HG03575 (cell line): ENCODE measurements around the gene CYBA.

ENCODE experiments used
- ATAC-seq: cut with Tn5 transposase; IDR thresholded peaks from one replicate; pipeline ENCODE4 v1.9.1; 2021; ENCODE audit not compliant: unreplicated experiment, insufficient number of reproducible peaks, low FRiP score; ENCODE audit errors: extremely low read depth

CYBA gene

DNA sequence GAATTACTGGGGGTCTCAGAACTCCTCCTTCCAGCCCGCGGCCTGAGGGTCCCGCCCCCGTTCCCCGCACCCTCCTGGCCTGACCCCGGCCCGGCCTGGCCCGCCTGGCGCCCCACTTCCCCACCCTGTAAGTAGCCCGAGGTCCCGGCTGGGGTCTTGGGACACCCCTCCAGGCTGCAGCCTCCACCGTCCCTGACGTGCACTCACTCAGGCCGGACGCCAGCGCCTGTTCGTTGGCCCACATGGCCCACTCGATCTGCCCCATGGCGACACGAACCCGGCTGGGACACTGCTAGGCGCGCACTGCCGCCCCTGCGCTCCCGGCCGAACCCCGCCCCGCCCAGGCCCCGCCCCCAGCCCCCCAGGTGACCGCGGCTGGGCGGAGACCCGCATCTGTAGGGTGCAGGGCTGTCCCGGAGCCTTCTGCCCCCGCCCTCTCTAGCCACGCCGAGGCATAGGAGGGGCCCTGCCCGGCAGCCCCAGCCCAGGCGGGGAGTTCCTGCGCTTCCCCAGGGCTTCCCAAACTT, at the start of gene CYBA:
TSS of gene CYBA (minus strand) at position 305 of the 527 bp plus-strand sequence. CDS start at position 265, 40 bp downstream.
- peak; percentile 28 for ATAC-seq

DNA sequence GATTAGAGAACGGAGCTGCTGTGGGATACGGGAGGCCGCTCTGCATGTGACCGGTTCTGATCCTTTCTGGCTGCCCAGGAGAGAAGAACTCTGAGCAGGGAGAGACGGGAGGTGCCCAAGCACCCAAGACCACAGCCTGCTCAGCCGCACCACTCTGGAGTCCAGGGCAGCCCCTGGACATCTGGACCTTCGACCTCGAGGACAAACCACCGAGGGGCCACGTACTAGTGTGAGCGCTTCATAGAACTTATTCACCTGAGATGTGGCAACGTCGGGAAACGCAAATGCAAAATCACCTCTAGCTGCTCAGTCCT, 49.4 kb upstream of the CYBA start:
- no peak for ATAC-seq

- ATAC-seq, result no peak
Observed at GRCh38 chr16:88699180-88699579, 48.3 kb upstream of the CYBA start.

- no peak for ATAC-seq
Observed at GRCh38 chr16:88698646-88699045, 47.8 kb upstream of the CYBA start.

DNA sequence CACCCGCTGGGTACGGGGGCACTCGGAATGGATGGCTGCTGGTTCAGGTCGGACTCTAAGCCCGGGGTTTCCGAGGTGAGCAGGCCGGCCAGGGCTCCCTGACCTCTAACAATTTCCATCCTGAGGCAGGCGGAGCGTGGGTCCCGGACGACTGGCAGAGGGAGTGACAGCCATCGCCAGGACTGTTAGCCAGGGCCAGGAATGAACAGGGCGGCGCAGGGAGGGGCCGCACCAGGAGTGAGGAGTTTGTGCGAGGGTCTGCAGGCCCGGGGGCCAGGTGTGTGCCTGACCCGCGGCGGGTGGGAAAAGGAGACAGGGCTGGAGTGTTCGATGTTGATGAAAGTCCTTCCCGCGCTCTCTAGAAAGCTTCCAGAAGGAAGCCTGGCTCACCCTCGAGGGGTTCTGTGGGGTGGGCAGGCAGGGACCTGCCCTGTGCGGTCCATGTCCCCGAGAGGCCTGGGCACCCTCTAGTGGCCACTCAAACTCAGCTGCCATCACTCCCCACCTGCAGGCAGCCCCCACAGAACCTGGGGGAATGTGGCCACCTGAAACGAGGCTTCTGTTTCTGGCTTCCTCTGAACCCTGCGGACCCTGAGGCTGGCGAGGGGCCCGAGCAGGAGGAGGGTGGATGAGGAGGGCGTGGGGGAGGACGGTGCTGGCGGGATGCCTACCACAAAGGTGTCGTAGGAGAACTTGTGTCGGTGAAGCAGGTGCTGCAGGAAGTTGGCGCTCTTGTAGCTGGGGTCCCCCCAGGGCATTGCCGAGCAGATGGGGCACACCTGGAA, 47.2 kb upstream of the CYBA start:
- ATAC-seq, result no peak

DNA sequence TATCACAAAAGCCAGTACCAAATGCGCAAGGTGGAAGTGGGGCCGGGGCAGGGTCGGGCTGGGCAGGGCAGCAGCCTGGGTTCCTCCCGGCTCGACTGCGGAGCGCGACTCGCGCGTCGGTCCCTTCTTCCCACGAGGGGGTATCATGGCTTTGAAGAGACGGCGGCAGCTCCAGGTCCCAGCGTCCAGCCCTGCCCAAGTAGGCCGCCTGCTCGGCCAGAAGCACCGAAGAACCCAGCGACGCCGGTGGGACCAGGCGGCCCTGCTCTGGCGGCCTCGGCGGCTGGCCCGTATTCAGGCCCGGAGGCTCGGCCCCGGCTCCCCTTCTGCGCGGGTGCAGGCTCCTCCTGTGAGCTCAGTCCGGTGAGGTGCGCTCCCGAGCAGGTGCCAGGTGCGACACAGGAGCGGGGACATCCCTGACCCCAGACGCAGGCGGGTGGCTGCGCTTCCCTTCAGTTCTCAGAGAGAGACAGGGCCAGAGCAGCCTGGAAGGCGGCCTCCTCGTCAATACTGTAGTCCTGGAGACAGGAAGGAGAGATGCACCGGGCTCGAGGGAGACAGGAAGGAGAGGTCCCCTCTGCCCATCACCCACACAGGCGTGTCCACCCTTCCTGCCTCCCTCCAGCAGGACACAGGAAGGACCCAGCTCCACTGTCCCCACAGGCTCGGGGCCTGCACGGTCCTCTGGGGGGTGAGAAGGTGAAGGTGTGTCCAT, 46.4 kb upstream of the CYBA start:
- no peak for ATAC-seq

- ATAC-seq, result no peak
Observed at GRCh38 chr16:88696441-88696840, 45.6 kb upstream of the CYBA start.

DNA sequence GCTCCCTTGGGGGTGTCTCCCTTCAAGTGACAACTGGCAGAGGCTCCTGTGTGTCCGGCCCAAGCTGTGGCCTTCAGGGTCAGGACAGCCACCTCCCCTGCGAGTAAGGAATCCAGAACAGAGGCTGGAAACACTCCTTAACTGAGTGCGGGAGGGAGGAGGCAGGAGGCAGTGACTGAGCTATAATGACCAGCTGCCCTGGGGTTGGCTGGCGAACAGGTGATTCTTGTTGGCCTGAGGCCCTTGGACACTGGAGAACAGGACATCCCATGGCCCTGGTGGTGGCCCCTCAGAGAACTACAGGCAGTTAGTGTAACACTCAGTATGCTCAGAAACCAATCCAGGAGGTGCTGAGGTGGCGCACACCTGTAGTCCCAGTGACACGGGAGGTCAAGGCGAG, 44.9 kb upstream of the CYBA start:
- no peak for ATAC-seq

DNA sequence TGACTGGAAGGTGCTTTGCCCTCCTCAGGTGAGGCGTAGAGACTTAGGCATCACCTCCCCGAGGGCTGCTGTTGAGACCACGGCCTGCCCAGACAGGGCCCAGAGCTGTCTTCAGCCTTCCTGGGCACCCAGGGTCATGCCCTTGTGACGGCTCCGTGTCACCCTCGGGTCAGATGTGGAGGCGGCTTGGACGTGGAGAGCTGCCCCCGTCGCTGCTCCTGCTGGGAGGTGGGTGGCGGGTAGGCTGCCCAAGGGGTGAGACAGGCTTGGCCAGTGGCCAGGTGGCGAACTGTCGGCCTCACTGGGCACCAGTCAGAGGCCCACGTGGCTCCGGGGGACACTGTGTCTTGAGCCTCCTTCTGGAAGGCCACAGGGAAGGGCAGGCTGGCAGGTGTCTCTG, 44.4 kb upstream of the CYBA start:
- no peak for ATAC-seq

- ATAC-seq, result no peak
Observed at GRCh38 chr16:88694221-88695087, 43.6 kb upstream of the CYBA start.

- ATAC-seq, result no peak
Observed at GRCh38 chr16:88693420-88694177, 42.7 kb upstream of the CYBA start.

- no peak for ATAC-seq
Observed at GRCh38 chr16:88692861-88693260, 42.0 kb upstream of the CYBA start.

DNA sequence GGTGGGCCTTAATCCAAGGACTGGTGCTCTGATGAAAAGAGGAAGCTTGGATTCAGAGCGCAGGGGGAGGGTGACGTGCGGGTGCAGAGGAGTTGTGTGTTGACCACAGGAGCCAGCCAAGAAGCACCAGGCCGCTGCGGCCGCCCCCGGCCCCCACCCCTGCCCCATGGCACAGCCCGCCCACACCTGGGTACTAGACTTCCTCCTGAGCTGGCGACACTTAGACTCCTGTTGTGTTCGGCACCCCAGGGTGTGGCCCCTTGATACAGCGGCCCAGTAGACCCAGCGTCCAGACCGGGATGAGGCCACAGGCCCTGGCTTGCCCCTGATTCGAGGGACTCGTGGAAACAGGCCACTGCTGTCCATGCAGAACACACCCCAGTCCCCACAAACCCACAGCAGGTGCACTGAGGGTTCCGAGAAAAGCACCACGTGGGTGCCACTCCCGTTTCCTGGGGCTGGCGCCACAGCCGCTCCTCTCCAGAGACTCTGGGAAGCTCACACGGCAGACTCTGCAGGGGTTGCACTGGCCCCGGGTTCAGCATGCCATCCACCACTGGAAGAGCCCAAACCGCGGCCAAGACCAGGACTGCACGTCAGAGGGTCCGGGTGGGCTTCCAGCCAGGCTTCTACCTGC, 41.2 kb upstream of the CYBA start:
- ATAC-seq, result no peak

DNA sequence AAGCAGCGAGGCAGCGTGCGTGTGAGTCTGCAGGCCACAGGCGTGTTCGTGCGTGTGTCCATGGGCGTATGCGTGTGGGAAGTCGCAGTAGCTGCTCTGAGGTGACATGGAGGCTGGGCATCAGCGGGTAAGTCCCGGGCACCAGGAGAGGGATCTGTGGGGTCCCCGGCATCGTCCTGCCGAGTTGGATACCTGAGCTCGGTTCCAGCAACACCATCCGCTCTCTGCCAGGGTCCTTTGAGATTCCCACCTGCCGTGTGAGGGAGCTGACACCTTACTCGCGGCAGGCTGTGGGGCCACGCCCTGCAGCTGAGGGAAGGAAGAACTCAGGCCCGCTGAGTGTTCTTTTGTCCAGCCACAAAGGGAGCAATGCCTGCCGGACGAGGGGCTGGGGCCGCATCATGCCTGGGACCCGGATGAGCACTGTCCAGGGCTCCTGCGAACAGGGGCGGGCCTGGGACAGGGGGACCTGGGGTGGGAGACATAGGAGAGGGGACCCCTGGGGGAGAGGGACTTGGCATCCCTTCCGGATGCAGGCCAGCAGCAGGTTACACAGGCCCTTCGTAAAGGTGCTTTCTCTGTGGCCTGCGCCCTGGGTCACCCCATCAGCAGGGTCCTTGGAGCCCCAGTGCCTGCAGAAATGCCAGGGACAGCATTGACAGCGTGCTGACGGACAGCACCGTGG, 40.4 kb upstream of the CYBA start:
- no peak for ATAC-seq

- no peak for ATAC-seq
Observed at GRCh38 chr16:88690341-88691128, 39.7 kb upstream of the CYBA start.

DNA sequence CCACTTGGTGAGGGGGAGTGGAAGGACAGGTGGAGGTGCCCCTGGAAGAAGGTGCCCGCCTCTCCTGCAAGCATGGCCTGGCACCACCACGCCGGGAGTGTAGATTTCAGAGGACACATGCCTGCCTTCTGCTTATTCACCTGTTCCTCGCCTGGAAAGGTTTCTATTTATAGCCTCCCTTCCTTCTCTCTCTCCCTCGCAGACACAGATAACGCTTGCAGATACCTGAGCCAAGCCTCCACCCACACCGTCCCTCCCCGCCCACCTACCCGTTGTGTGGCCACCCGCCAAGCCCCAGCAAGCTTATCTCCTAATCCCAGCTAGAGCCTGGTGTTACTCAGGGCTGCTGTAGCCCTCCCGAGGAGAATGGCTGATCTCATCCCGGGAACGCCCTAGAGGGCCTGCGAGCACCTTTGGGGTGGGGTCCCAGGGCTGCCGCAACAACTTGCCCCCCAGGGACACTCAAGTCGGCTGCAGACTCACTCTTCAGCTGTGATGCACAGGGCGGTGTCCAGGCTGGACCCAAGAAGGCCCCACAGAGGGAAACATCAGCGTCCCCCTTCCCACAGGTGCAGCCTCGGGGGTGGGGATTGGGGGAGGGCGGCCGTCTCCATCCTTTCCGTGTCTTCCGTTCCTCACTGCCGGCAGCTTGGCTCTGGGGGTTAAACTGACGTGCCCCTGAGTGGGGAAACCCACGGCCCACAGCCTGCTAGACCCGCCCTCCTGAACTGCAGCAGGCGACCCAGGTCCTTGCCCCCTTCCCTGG, 37.3 kb upstream of the CYBA start:
- no peak for ATAC-seq

- no peak for ATAC-seq
Observed at GRCh38 chr16:88687676-88688012, 36.8 kb upstream of the CYBA start.
